Measurements from ENCODE around the gene ARL13B.
A peak's percentile ranks its signal among the peaks of the same experiment; 100 is the strongest.

The ARL13B gene

DNA sequence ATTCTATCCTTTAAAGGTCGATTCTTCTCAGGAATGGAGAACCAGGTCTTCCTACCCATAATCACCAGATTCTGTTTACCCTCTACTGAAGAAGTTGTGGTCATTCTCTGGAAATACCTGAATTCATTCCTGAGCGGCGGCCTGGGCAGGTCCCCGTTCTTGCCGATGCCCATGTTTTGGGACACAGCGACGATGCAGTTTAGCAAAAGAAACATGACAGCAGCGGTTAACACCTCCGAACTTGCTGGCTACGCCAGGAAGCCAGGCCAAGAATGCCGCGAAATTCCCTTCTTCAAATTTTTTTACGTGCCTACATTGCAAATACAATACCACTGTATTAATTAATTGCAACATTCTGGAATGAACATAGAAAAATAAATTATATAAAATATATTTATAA lies 81.3 kb downstream of the ARL13B start:
- TF ChIP-seq CTCF (IDR thresholded peaks at IDR 0.05; ENCODE audit: insufficient read depth, low read depth, low read length, missing control alignments), result no peak
- no peak overlapping the region for H3K4me3 ChIP-seq (ENCODE audit: low read length)
- DNase-seq (ENCODE audit: low read depth), result no peak

DNA sequence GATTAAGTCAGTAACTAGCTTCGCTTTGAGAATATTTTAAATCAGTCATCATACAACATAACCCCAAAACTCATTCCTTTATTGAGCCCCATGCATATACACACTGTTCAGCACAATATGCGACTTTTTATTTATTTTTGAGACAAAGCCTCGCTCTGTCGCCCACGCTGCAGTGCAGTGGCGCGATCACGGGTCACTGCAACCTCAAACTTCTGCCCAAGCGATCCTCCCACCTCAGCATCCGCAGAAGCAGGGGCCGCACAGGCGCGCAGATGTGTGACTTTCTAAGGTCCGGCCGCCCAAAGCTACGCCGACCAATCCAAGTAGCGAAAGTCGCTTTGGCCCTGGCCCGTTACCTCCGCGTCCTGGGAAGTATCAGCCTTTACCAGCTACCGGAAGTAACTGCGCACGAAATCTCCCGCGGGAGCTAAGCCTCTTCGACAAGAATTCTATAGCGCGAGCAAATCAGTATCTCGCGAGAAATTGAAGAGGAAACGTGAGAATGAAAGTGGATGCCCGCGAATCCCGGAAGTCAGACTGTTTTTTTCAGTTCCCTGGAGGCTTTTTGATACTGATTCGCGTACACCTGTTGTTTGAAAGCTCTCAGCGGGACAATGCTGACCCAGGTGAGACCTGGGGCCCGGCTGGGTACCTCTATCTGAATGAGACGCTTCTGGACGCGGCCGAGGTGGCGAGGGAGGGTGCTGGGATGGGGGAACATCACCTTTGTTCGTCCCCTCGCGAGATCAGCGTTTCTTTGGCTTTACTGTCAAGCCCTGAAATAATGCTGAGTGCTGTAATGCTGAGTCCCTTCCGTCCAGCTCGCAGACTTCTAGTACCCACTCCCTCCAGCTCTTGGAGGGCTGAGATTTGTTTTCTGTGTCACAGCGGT lies 82.8 kb downstream of the ARL13B start, which contains the start of the genes DHFR2 and NSUN3:
DHFR2 (minus strand) TSS at position 404 of the 892 bp plus-strand sequence. CDS start 1,405 bp downstream, outside the sequence.
NSUN3 (plus strand) TSS at position 549 of the 892 bp plus-strand sequence; CDS start at position 615, 66 bp downstream.
- DNase-seq (ENCODE audit: low read depth), result peak; percentile 97
- no peak for TF ChIP-seq CTCF (IDR thresholded peaks at IDR 0.05; ENCODE audit: insufficient read depth, low read depth, low read length, missing control alignments)
- peak within 1 kb of the TSS; percentile 67 for H3K4me3 ChIP-seq (ENCODE audit: low read length)

GRCh38 chr3:94063496-94064119 lies 83.7 kb downstream of the ARL13B start:
- no peak for TF ChIP-seq CTCF (IDR thresholded peaks at IDR 0.05; ENCODE audit: insufficient read depth, low read depth, low read length, missing control alignments)
- peak; percentile 18 for DNase-seq (ENCODE audit: low read depth)

GRCh38 chr3:94064243-94064860 lies 84.4 kb downstream of the ARL13B start:
- H3K4me3 ChIP-seq (ENCODE audit: low read length), result peak overlapping the region; percentile 67
- no peak for TF ChIP-seq CTCF (IDR thresholded peaks at IDR 0.05; ENCODE audit: insufficient read depth, low read depth, low read length, missing control alignments)

More at GRCh38 chr3:94063496-94064119, 83.7 kb downstream of the ARL13B start:
- H3K4me3 ChIP-seq (ENCODE audit: low read length), result peak overlapping the region; percentile 67

GRCh38 chr3:94065122-94065521 lies 85.2 kb downstream of the ARL13B start:
- no peak for TF ChIP-seq CTCF (IDR thresholded peaks at IDR 0.05; ENCODE audit: insufficient read depth, low read depth, low read length, missing control alignments)
- H3K4me3 ChIP-seq (ENCODE audit: low read length), result no peak overlapping the region
- DNase-seq (ENCODE audit: low read depth), result no peak

More at GRCh38 chr3:94064243-94064860, 84.4 kb downstream of the ARL13B start:
- DNase-seq (ENCODE audit: low read depth), result no peak

DNA sequence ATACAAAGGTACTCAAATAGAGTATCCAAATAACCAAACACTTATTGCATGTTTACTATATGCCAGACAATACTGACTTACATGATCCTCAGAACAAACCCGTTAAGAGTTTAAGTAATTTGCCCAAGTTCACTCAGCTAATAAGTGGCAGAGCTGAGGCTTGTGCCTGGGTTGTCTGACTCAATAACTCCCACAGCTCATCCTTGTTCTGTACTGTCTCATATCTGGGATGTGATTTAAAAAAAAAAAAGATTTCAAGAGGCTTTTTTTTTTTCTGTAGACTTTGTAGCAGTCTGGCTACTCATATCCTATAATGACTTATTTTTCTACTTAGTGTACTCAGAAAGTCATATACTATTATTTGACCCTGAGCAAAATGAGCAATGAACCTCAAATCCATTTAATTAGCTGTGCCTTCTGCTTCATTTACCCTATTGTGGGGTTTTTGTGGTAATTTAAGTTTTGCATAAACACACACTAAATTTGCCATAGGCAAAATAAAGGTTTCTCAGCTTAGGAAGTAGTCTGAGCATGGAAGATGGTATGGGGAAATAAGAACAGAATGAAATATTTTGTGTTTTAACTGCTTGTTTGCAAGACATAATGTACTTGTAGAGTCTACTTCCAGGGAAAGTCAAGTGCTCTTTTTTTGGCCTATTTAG lies 86.0 kb downstream of the ARL13B start:
- no peak overlapping the region for H3K4me3 ChIP-seq (ENCODE audit: low read length)
- no peak for DNase-seq (ENCODE audit: low read depth)
- TF ChIP-seq CTCF (IDR thresholded peaks at IDR 0.05; ENCODE audit: insufficient read depth, low read depth, low read length, missing control alignments), result no peak
